ENCODE results near the gene INTS3.

INTS3 gene

DNA sequence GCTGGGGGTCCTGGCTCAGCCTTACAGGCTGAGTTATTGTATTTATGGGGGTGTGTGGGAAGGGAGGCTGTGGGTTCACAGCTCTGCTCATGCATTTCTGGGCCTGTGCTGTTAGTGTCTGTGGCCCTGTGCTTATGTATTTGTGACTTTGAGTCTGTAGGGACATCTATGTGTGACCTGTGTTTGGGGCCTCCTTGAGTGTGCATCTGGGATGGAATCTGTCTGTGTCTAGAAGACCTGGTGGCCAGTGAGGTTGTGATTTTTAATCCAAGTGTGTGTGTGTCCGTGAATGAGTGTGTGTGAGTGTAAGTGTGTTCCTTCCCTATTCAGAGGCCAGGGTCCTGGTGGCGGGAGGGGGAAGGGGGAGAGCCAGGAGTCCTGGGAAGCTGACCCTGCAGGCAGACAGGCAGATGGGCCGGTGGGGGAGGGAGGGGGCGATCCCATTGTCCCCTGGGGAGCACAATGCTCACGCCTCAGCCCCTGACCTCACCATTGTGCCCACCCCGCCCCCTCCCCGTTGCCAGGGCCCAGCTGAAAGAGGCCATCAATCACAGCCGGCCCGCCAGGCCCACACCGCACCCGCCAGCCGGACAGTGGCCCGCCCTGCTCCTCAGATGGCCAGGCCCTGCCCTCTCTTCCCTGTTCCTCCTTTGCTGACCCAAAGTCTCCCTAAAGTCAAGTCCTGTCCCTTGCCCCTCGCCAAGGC, 66.9 kb downstream of the INTS3 start:
- DNase-seq: peak in 2 of 56 donors; percentile 31 to 39

DNA sequence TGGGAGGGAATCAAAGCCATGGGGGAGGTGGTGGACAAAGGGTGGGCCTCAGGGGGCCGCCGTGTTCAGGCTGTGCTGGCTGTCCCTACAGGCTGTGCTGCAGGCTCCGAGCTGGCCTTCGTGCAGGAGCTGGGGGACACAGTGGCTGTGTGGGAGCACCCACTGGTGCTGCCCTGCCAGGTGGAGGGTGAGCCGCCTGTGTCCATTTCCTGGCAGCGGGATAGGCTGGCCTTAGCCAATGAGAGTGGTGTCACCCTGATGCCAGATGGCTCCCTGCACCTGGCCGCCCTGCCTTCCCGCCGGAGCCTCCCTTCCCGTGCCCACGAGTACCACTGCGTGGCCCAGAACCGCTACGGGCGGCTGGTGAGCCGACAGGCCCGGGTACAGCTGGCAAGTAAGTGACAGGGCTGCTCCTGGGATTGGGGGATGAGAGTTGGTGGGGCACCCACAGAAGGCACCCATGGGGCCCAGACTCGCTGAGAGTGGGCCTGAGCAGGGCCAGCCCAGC, 67.5 kb downstream of the INTS3 start:
- no peak for DNase-seq

DNA sequence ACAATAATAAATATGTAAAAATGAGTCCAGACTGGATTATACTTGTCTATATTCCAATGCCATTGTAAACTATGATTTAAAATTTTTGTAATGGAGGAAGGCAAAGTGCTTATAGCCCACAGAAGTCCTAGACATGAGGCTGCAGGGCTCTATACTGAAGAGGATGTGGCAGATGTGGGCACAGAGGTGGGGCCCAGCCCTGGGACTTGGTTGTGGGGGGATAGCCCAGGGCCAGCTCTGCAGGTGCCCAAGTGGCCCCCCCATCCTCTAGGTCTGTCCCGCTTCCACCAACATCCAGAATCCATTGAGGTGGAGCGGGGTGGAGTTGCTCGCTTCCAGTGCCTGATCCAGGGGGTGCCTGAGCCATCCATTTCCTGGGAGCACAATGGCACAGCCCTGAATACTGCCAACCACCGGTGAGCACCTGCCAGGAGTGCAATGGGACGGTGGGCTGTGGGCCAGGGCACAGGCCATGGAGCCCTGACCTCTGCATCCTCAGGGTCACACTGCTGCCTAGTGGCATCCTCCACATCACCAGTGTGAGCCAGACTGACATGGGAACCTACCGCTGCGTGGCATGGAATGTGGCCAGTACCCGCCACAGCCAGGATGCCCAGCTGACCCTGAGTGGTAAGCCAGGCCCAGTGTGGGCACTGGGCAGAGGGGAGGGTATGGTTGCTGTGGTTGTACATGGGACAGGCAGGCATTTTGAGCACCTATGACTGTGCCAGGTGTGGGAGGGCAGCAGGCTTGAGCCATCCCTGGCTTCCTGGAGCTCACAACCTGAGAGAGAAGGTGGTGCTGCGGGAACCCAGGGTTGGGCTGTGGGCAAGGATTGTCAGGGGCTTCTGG, 68.3 kb downstream of the INTS3 start:
- no peak for DNase-seq

DNA sequence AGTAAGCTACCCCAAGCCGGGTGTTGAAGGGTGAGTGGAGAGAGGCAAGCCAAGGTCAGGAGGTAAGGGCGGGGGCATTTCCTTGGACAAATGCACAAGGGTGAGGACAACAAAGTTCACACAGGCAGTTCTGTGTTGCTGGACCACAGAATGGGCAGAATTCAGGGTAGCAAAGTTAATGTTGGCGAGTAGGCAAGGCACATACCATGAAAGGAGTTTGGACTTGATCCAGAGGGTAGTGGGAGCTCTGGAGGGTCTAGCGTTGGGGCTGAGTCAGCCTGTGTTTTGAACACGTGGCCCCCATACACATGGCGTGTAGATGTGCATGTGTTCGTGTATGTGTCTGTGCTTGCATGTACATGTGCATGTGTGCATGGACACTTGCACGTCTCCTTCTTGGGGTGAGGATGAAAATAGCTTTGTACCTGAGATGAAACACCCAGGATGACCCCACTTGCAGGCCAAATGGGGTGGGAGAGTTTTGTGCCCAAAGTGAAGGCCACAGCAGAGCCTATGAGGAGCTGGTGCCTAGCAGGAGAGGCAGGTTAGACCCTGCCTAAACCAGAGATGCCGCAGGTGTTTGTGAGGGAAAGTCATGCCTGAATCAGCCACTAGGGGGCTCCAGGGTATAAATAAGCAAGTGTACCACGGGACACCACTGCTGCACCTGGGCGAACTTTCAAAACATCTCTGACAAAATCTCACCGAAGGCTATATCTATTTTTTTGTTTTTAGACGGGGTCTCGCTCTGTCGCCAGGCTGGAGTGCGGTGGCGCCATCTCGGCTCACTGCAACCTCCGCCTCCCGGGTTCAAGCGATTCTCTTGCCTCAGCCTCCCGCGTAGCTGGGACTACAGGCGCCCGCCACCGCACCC, 69.2 kb downstream of the INTS3 start:
- DNase-seq: peak in 42 of 56 donors; percentile 14 to 87 (median 36)

DNA sequence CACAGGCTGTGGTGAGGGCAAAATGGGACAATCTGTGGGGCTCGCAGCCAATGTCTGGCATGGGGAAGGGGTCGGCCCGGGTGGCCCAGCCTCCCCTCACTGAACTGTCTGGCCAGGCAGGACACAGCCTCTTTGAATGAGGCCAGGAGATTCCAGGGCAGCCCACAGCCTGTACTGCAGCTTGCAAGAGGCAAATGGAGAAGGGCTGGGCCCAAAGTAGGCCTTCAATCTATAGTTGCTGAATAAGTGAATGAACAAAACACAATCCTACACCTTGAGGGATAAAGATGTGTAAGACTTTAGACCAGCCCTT, 70.6 kb downstream of the INTS3 start:
- no peak for DNase-seq

DNA sequence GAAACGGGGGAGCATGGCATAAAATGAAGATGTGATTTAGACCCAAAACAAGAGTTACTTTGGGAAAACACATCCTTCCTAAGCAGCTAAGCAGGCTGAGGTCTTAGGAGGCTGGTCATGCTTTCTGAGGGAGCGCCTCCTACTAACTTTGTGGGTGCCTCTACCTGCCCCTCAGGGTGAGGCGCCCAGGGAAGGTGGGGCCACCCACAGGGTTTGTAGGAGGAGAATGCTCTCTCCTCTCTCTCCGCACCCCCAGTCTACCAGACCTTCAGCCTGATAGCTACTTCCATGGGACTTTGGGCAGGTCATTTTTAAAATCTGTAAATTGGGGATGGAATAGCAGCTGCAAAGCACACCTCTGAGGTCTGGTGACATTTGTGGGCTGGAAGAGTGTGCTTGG, 71.2 kb downstream of the INTS3 start:
- DNase-seq: no peak

DNA sequence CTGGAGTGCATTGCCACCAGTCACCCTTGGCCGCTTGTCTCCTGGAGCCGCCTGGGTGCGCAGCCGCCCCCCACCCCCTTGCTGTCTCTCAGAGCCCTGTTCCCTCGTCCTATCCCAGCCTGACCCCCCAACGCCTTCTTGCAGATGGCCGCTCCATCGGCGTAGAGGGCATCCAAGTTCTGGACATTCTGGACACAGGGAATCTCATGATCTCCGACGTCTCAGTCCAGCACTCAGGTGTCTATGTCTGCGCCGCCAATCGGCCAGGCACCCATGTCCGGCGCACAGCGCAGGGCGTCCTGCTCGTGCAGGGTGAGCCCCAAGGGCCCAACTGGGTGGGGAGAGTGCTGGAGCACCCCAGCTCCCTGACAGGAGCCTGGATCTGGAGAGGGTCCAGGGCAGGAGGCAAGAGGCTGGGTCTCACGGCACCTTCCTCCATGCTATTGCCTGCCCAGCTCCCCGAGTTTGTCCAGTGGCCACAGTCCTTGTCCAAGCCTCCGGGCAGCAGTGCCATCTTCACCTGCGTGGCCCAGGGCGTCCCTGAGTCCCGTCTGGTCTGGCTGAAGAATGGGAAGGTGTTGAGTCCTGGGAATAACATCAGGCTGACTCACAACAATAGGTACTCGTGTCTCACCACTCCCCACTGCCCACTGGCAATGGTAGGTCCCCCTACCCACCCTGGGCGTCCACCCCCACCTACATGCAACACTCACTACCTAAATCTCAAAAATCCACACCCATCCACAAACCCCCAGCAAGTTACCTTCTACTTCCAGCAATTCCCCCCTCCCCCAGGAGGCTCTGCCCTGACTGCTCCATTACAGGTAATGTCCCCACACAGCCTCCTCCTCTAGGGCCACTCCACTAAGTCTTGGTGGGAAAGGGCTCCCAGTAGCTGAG, 72.0 kb downstream of the INTS3 start:
- DNase-seq: no peak

DNA sequence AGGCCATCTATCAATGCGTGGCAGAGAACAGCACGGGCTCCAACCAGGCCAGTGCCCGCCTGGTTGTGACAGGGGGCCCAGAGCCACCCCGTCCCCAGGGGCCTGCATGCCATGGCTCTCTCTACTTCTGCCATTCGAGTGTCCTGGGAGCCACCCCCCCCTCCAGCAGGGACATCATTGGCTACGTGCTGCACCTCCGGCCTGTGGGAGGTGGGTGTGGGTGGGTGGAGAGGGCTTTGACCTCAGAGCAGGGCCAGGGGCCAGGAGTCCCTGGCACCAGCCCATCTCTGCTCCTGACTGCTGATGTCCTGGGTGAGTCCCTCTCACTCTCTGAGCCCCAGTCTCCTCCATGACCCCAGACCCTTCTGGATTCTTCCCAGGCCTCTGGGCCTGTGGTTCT, 72.7 kb downstream of the INTS3 start:
- DNase-seq: no peak

DNA sequence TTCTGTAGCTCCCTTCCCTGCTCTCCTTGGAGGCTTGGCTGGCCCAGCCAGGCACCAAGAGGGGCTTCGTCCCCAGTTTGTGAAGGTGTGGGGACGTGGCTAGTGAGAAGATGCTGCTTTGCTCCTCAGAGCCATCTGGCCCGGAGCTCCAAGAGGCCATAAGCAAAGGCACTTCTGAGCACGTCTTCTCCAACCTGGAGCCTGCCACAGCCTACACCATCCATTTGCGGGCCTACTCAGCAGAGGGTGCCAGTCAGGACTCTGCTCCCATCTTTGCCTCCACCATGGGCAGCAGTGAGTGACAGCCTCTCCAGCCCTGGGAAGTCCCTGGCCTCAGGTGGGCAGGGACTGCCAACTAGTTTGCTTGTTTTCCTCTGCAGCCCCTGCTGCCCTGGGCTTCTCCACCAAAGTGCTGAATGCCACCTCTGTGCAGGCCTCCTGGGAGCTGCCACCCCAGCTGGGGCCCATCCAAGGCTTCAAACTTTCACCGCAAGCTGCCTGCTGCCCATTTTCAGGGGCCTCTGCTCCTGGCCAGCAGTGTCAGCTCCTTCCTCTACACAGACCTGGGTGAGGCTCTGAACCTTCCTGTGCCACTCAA, 73.3 kb downstream of the INTS3 start:
- DNase-seq: no peak

DNA sequence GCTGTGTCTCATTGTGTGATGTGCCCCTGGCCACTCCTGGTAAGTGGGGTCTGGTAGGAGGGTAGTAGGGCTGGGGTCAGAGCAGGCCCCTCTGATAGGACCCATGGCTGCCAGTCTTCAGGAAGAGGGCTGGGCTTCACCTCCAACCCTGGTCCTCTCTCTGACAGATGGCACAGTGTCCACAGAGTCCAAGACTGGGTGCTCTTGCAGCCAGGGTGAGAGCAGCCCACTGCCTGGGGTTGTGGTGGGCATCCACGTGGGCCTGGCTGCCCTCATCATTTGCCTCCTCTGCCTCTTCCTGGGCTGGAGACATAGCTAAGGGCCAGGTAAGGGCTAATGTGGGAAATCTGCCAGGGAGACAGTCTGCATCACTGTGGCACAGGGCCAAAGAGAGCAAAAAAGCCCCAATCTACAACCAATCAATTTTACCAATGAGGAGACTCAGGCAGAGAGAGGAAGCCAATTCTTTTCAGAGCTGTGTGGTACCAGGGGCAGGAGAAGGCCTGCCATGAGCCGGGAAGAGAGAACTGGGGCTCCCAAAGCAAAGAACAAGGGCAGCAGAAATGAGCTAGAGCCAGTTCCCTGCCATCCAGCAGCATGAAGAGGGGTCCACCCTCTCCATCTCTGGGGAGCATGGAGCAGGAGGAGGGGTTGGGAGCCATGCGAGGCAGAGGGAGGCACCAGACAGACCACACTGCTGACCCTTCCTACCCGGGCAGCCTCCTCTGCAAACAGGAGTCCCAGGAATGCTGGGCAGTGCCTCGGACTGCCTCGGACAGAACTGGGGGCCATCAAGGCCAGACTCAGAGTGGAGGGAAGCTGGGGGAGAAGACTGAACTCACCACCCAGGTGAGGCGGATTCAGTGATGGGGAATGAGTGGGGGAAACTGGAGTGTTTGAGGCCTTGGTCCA, 74.2 kb downstream of the INTS3 start:
- DNase-seq: no peak

DNA sequence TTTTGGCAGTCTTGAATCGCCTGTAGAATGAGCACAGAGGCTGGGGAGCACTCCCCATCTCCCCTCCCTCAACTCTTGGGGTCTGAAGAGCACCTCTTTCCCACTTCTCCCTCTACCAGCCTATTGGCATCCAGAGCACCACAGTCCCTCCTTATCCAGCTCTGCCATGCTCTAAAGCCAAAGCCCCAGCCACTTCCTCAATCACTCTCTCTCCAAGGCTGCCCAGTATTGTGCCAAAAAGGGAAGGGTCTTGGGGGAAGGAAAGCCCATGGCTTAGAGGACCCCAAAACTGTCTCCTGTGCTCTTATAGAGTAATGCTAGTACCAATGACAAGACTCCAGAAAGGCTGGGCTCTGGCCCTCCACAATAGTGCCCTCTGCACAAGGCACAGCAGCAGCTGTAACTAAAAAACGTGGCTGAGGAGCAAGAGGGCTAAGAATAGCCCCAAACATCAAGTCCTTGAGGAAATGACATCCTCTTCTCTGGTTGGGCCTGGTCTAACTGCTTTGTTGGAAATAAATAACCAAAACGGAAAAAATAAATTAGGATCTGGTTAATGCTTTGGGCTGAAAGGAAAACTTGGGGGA, 75.7 kb downstream of the INTS3 start:
- no peak for DNase-seq

DNA sequence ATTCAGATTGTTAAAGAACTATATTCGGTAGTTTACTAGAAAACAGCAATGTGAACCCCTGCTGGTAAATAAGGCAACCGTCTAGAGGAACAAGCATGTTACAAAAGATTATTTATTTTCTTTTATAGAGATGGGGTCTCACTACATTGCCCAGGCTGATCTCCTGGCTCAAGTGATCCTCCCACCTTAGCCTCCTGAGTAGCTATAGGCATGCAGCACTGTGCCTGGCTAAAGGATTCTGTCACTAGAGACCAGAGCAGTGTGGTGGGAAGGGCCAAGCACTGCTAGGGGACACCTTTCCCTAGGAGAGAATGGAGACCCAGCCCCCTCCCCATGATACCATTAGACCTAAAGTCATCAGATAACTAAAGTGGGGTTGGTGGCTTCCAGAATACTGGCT, 76.3 kb downstream of the INTS3 start:
- DNase-seq: no peak

DNA sequence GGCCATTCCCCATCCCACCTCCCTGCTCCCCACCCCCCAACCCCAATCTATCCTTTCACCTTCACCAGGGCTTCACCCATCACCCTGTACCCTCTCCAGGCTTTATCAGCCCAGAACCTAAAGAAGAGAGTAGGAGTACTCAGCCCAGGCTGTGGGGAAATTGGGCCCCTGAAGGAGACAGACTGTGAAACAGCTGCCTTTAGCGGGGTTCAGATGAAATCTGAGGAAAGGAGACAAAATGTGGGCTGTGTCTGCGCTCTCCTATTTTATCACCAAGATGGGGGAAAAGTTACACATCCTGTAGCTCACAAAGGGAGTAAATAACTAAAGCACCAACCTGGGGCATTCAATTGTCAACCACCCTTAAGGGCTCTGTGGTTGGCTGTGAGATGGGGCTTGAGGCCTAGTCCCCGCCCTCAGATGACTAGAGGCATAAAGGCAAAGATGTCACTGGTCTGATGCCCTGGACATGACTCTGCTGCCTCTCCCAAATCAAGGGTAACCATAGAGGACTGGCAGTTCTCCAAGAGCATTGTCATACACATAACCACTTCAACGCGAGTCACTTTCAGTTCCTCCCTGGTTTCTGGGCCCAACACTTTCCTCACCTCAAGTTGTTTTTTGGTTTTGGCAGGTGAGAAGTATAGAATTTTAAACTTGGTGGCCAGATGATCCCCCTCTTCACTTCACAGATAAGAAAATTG, 77.3 kb downstream of the INTS3 start:
- DNase-seq: no peak

DNA sequence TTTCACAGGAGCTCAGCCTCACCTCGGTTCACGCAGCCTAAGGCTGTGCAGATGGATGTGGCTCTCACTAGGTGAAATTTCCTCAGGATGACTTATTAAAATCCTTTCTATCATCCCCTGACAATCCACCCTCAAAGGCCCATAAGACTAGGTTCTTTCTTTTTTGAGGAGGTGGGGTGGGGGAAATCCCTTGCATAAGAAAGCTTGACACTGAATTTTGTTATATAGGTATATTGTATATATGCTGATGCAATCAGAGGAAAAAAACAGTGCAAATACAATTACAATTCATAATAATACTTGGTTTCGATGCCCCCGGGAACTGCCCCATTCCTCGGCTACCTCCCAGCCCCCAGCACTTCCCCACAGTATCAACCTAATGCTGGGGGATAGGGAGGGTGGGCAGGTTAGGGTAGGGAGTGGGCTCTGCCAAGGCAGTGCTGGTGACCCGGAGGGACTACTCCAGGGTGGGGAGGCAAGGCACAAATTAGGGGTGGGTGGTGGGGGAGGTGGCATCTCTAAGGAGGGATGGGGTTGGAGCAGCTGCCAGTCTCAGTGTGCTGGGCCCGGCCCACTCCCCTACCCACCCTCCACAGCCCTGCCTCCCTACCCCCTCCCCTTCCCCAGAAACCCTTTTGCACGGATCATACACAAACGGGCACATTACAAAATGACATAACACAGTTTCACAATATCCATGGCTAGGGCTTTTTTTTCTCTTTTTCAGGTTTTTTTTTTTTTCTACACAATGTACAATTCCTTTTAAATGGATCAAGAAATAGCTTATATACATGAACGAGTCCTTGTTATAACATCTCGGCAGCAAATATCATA, 78.3 kb downstream of the INTS3 start:
- DNase-seq: no peak

DNA sequence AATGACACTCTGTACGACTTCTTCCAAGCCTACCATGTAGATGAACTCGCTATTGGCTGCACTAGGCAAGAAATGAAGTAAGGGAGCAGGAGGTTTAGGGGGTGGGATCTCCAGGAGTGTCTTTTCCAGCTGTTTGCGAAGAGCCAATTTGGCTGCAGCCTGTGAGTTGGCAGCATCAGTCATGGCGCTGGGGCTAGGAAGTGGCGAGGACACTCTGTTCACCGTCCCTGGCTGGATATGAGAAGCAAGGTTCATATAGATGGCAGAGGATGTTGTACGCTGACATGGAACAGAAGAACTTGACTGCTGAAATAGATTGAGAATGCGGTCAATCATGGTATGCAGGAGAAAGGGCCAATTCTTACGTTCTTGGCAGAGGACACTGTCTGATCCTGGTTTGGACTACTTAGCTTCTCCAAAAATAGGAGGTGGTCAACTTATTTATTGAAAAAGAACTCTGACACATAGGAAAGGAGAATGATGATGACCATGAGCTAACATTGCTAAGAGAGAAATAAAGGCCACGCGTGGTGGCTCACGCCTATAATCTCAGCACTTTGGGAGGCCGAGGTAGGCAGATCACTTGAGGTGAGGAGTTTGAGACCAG, 88.5 kb downstream of the INTS3 start:
- DNase-seq: no peak

DNA sequence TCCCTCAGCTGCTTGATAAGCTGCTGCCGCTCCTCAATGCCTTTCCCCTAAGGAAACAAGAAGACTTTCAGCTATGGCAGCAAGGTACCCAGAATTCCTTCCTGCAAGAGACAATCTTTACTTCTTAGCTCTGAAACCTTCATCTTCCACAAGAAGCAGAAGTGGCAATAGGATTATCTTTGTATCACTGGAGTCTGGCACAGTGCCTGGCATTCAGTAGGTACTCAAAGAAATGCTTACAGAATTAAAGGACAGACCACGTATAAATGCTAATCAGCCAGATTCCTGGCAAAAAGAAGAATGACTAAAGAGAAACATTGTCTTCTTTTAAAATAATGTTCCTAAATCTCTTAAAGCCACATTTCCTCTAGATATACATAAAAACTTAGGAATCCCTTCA, 91.0 kb downstream of the INTS3 start:
- DNase-seq: no peak
